GM13977 (cell line): ENCODE results near the gene OGFOD1.

Experiments
- DNase-seq: peaks from one replicate; pipeline ENCODE4 v3.0.0; 2012; ENCODE audit warnings: low spot score
- in situ Hi-C: fragments of 300-500 bp; cut with MboI; formaldehyde crosslinking; loops from one replicate; pipeline ENCODE4 v1.12.0; 2022; ENCODE audit warnings: low sequenced_read_pairs, low pct_unique_long_range_greater_than_20kb, mixed read lengths, inconsistent platforms; ENCODE audit not compliant: unreplicated experiment
- TF ChIP-seq, protein P1 (sequence below): IDR thresholded peaks from 2 replicates; pipeline ENCODE4 v1.5.1; 2012; ENCODE audit warnings: mild to moderate bottlenecking, control low read depth; ENCODE audit not compliant: insufficient read depth; ENCODE audit errors: extremely low read depth, missing control alignments

The OGFOD1 gene

DNA sequence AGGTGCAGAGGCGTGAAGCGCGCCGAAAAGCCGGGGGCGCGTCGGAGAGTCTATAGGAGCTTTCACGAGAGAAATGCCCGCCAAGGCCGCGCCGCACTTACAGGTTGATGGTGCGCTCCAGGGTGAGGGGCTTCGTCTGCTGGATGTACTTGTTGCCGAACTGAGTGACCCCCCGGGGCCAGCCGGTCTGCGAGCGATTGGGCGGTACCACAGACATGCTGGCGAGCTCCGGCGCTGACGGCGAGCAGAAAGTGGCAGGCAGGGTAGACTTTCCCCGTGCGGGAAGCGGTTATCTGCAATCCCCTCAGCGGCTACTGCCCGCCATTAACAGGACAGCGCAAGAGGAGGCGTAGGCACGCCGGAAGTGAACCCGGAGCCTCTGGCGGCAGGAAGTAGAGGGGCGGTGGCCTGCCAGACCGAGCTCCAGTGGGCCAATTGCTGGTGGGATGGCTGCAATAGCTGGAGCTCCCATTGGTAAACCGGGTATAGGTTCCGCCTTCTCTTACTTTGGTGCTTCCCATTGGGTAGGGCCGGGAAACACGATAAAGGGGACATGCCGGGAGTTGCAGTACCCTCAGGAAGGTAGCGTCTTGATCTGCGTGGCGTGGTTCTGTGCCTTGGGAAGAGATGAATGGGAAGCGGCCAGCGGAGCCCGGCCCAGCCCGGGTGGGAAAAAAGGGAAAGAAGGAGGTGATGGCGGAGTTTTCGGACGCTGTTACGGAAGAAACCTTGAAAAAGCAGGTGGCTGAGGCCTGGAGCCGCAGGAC is at the start of gene OGFOD1, which contains the start of gene NUDT21:
OGFOD1 (plus strand) TSS at position 569 of the 767 bp plus-strand sequence; CDS start at position 628, 59 bp downstream.
NUDT21 (minus strand) TSS at position 347 of the 767 bp plus-strand sequence; CDS start at position 217, 130 bp downstream.
- TF ChIP-seq, protein P1, sequence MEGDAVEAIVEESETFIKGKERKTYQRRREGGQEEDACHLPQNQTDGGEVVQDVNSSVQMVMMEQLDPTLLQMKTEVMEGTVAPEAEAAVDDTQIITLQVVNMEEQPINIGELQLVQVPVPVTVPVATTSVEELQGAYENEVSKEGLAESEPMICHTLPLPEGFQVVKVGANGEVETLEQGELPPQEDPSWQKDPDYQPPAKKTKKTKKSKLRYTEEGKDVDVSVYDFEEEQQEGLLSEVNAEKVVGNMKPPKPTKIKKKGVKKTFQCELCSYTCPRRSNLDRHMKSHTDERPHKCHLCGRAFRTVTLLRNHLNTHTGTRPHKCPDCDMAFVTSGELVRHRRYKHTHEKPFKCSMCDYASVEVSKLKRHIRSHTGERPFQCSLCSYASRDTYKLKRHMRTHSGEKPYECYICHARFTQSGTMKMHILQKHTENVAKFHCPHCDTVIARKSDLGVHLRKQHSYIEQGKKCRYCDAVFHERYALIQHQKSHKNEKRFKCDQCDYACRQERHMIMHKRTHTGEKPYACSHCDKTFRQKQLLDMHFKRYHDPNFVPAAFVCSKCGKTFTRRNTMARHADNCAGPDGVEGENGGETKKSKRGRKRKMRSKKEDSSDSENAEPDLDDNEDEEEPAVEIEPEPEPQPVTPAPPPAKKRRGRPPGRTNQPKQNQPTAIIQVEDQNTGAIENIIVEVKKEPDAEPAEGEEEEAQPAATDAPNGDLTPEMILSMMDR, result no peak
- in situ Hi-C loops, result no loop called here

DNA sequence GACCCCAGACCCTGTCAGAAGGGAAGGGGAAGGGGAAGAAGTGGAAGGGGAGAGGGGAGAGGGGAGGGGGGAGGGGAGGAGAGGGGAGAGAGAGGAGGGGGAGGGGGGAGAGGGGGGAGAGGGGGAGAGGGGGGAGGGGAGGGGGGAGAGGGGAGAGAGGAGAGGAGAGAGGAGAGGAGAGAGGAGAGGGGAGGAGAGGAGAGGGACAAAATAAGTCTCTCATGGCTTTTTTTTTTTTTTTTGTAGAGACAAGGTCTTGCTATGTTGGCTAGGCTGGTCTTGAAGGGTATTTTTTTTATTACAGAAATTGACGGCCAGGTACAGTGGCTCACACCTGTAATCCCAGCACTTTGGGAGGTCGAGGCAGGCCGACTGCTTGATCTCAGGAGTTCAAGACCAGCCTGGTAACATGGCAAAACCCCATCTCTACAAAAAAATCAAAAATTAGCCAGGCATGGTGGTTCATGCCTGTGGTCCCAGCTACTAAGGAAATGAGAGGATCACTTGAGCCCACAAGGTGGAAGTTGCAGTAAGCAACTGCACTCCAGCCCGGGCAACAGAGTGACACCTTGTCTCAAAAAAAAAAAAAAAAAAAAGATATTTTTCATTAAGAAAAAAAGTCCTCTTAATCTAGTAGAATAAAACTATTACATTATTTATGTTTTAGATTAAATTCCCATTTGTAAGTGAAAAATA is 45.2 kb upstream of the OGFOD1 start:
- TF ChIP-seq, protein P1, result no peak
- DNase-seq, result no peak
- in situ Hi-C loops, result no loop called here

More for the DNA sequence above, at the start of gene OGFOD1, which contains the start of gene NUDT21:
- DNase-seq, result peak; percentile 97

DNA sequence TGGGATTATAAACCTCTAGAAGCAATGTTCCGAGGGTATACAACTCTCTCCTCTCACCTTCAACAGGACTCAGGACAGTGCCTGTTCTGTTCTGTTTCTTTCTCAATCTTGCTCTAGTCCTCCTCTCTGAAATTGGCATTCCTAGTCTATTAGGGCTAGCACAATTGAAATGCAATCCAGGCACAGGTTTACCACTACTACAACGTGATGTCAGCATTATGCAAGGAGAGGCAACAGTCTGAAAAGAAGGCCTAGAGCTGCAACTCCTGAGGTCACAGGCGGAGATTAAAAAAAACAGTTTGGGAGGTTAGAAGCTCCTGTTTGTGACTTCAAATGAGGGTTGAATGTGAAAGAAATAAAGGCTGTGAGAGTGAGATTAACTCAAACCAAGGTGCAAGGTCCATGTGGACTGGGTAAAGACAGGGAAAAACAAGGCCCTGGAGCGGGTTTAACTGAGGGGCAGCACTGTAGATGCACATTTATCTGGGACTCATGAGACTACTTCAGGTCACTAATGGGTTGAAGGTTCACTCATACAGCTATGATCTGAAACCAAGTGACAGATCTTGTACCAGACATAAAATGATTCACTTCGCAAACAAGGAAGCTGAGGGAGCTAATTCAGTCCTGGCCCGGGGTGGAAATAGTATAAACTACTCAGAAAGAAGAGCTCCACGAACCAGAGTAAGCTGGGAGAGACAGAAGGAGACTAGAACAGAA is 42.8 kb upstream of the OGFOD1 start:
- no peak for DNase-seq
- TF ChIP-seq, protein P1, result no peak
- in situ Hi-C loops, result no loop called here

DNA sequence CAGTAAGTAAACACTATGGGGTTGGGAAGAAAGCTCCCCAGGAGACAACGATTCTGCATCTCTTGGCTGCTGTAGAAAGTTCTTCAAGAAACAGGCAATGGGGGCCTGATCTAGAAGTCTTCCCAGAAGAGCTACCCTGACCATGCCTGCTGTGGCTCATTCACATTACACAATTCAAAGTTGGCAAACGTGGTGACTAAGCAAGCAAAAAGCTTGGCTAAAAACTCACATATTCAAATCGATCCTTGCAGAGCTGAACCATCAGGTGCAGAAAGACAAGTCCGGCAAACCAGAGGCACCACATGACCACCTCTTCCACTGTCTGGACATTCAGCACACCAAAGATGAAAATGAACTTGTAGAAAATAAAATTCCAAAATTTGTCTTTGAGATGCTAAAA is 42.2 kb upstream of the OGFOD1 start:
- in situ Hi-C loops, result no loop called here
- DNase-seq, result no peak
- TF ChIP-seq, protein P1, result no peak

DNA sequence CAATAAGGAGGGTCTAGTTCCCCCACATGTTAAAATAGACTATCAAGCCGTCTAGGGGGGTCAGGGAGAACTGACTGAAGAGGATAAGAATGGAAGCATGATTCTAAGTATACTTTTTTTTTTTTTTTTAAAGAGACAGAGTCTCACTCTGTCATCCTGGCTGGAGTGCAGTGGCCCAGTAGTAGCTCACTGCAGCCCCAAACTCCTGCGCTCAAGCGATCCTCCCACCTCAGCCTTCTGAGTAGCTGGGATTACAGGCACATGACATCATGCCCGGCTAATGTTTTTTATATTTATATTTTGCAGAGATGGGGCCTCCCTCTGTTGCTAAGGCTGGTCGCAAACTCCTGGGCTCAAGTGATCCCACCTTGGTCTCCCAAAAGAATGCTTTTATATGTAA is 40.2 kb upstream of the OGFOD1 start:
- in situ Hi-C loops, result no loop called here
- no peak for DNase-seq
- TF ChIP-seq, protein P1, result no peak

DNA sequence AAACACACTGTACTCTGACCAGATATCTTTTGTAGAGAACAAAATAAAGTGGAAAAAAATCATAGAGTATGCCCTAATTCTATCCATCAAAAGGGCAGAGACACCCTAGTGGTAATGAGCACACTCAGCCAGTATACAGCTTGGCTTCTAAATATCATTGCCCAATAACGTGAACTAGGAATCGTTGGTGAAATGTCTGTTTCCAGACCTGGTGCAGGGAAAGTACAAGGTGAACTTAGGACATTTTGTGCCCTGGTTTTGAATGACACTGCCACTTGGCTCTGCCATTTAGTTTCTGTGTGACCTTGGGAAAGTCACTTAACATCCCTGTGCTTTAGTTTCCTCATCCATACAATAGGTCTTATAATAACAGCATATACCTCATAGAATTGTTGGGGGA is 39.7 kb upstream of the OGFOD1 start:
- TF ChIP-seq, protein P1, result no peak
- DNase-seq, result no peak
- in situ Hi-C loops, result no loop called here
